B cell (primary cell): ENCODE data around the gene CHSY3. TPM values are rescaled to one million over a fixed set of nuclear protein-coding genes. Genes with fewer than 3 reads are reported as not detected.

Experiments
- ATAC-seq: fragments of 200-7000 bp; cut with Tn5 transposase; one replicate; pipeline ENCODE4 v1.10.0; 2021; ENCODE audit warnings: low read depth, mild to moderate bottlenecking, moderate number of reproducible peaks, moderate library complexity
- CTCF ChIA-PET: fragments of 350-600 bp; sonication (Branson Sonifier 250); formaldehyde crosslinking; loops from one replicate; lab custom pipeline; 2021; ENCODE audit warnings: antibody characterized with exemption, inconsistent platforms; lab: Charles Lee
- POLR2A ChIA-PET: fragments of 350-600 bp; sonication (Branson Sonifier 250); formaldehyde crosslinking; loops from one replicate; lab custom pipeline; 2021; ENCODE audit warnings: antibody characterized with exemption; lab: Charles Lee
- DNase-seq: peaks from one replicate; pipeline ENCODE4 v3.0.0; 2013
- H2AFZ ChIP-seq: 2 replicates; pipeline ENCODE4 v1.6.1; 2012; ENCODE audit warnings: mild to moderate bottlenecking, low read depth, low read length; ENCODE audit not compliant: insufficient read depth, poor library complexity, severe bottlenecking
- H3K27ac ChIP-seq, 2 donors: 1 replicate in 1 of 2; 2 replicates in 1 of 2; pipeline ENCODE4 v1.5.1; 2012 to 2013; ENCODE audit warnings: low read length in 2 of 2, mild to moderate bottlenecking in 2 of 2, moderate library complexity in 1 of 2
- H3K27me3 ChIP-seq, 4 experiments: fragments of 200-600 bp in 1 of 4; sonication (generic) in 1 of 4; replicated peaks in 1 of 4; 1 replicate in 2 of 4; 2 replicates in 2 of 4; pipeline versions ENCODE4 v1.6.1 to v1.7.0; 2013 to 2016; ENCODE audit warnings: low read length in 3 of 4, mild to moderate bottlenecking in 2 of 4, mixed read lengths in 1 of 4, moderate library complexity in 1 of 4; ENCODE audit not compliant: insufficient read depth in 4 of 4, control insufficient read depth in 3 of 4; ENCODE audit errors: control extremely low read depth in 1 of 4
- H3K36me3 ChIP-seq, 2 experiments: replicated peaks in 1 of 2; 1 replicate in 1 of 2; 2 replicates in 1 of 2; pipeline versions ENCODE4 v1.6.1 to v1.7.1; 2013; ENCODE audit warnings: low read length in 1 of 2; ENCODE audit not compliant: insufficient read depth in 2 of 2, control insufficient read depth in 1 of 2; ENCODE audit errors: control extremely low read depth in 1 of 2, extremely low read depth in 1 of 2
- H3K4me1 ChIP-seq, 2 donors: fragments of 200-600 bp in 1 of 2; sonication (generic) in 1 of 2; 1 replicate in 1 of 2; 2 replicates in 1 of 2; pipeline versions ENCODE4 v1.5.1 to v1.6.1; 2013 to 2017; ENCODE audit warnings: low read length in 2 of 2; ENCODE audit not compliant: control insufficient read depth in 2 of 2, insufficient read depth in 2 of 2
- H3K4me2 ChIP-seq: replicated peaks from 2 replicates; pipeline ENCODE3; 2012; ENCODE audit warnings: mild to moderate bottlenecking, low read depth, low read length; ENCODE audit not compliant: poor library complexity, severe bottlenecking
- H3K4me3 ChIP-seq, 5 experiments: fragments of 200-600 bp in 1 of 5; sonication (generic) in 1 of 5; 1 replicate in 3 of 5; 2 replicates in 2 of 5; pipeline versions ENCODE4 v1.5.1 to v1.7.0; 2011 to 2016; ENCODE audit warnings: low read length in 4 of 5, mild to moderate bottlenecking in 4 of 5, low read depth in 2 of 5, control low read depth in 1 of 5, moderate library complexity in 1 of 5; ENCODE audit not compliant: insufficient read depth in 1 of 5; ENCODE audit errors: control extremely low read depth in 1 of 5, extremely low read depth in 1 of 5
- H3K79me2 ChIP-seq: fragments of 200-600 bp; sonication (generic); one replicate; pipeline ENCODE4 v1.6.0; 2016; ENCODE audit warnings: low read length; ENCODE audit not compliant: control insufficient read depth, insufficient read depth
- H3K9ac ChIP-seq: fragments of 200-600 bp; sonication (generic); 2 replicates; pipeline ENCODE4 v1.6.1; 2017; ENCODE audit warnings: mild to moderate bottlenecking, low read length, moderate library complexity
- H3K9me3 ChIP-seq, 3 donors: one replicate each; pipeline versions ENCODE4 v1.6.1 to v1.7.1; 2013; ENCODE audit warnings: low read length in 2 of 3; ENCODE audit not compliant: control insufficient read depth in 2 of 3, insufficient read depth in 1 of 3; ENCODE audit errors: control extremely low read depth in 1 of 3
- H4K20me1 ChIP-seq: 2 replicates; pipeline ENCODE4 v1.6.0; 2012; ENCODE audit warnings: mild to moderate bottlenecking, low read length; ENCODE audit not compliant: insufficient read depth, control insufficient read depth, poor library complexity, severe bottlenecking
- H3K27ac Mint-ChIP-seq: one replicate; pipeline ENCODE4 v1.8.0; 2021; ENCODE audit warnings: mixed read lengths
- H3K27me3 Mint-ChIP-seq: one replicate; pipeline ENCODE4 v1.8.0; 2021; ENCODE audit warnings: mixed read lengths
- H3K4me1 Mint-ChIP-seq: one replicate; pipeline ENCODE4 v1.8.0; 2021; ENCODE audit warnings: mixed read lengths
- H3K4me3 Mint-ChIP-seq: one replicate; pipeline ENCODE4 v1.8.0; 2021; ENCODE audit warnings: mixed read lengths
- H3K9me3 Mint-ChIP-seq: one replicate; pipeline ENCODE4 v1.8.0; 2022; ENCODE audit warnings: mixed read lengths; ENCODE audit not compliant: insufficient read depth
- EZH2 ChIP-seq: IDR thresholded peaks from 2 replicates; pipeline ENCODE4 v1.6.1; 2012; ENCODE audit warnings: borderline replicate concordance, low read depth, mild to moderate bottlenecking, moderate library complexity, low read length; ENCODE audit not compliant: insufficient read depth, poor library complexity, severe bottlenecking
- WGBS: methylation state at CpG from one replicate; pipeline ENCODE4 v1.1.5; 2013; ENCODE audit warnings: missing lambda C conversion rate; ENCODE audit not compliant: insufficient coverage; 5-methylcytosine and 5-hydroxymethylcytosine counted together
- intact Hi-C: fragments of 100-400 bp; cut with micrococcal nuclease; formaldehyde crosslinking; loops from one replicate; pipeline ENCODE4 v1.10.0; 2022
- polyA plus RNA-seq: library from polyadenylated mRNA; depleted of rRNA; stranded (reverse); fragments of >200 nt; gene quantifications from 2 replicates; pipeline ENCODE4 v1.2.3, GENCODE V29; 2012
- total RNA-seq, 2 donors: library from RNA; stranded (reverse); fragments of 120-200 nt in 1 of 2; gene quantifications; 1 replicate in 1 of 2; 2 replicates in 1 of 2; pipeline versions ENCODE4 v1.2.3 to v1.2.4, GENCODE V29; 2013 to 2022
- TF ChIP-seq, protein P1 (sequence below): fragments of 200-600 bp; IDR thresholded peaks from one replicate; pipeline ENCODE4 v1.8.0; 2022; ENCODE audit warnings: antibody characterized with exemption, mild to moderate bottlenecking

The CHSY3 gene
- total and polyA plus RNA-seq, 2 donors (not counting 1 experiment from before 2014, with no cell fraction given), result not detected

DNA sequence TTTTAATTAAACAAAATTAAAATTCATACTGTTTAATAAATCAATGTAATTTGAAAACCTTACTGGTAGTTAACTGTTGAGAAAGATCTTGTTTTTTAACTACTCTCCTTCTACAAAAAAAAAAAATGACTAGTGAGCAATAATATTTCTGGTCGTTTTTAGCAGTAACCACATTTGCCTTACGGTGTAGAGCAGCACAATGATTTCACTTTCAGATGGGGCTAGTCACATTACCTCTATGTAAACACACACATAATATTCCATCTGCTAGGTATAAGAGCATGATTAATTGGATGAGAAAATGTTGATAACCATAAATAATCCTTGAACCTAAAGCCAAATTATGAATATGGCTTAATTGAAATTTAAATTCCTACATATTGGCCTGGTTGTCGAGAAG lies 198.1 kb downstream of the CHSY3 start:
- Histone ChIP-seq H3K9me3 (no peaks in the 10 kb centered on the region), H2AFZ (no peak overlapping the region), H3K4me3 (no peak overlapping the region), H3K27me3 (no peaks in the 10 kb centered on the region), H3K36me3 (no peaks in the 10 kb centered on the region), H3K4me1 (no peaks in the 10 kb centered on the region), H3K27ac (no peak overlapping the region), H3K9ac (no peak overlapping the region), H3K4me2 (no peak overlapping the region), H4K20me1 (no peaks in the 10 kb centered on the region), H3K79me2 (no peaks in the 10 kb centered on the region)
- WGBS, result no CpG with 5 or more reads among the region's 3 CpGs
- Mint-ChIP-seq H3K27me3 (no peaks in the 10 kb centered on the region), H3K9me3 (no peaks in the 10 kb centered on the region), H3K27ac (no peak overlapping the region), H3K4me1 (no peaks in the 10 kb centered on the region), H3K4me3 (no peak overlapping the region)
- no peak for ATAC-seq
- ChIA-PET POLR2A (no interaction called here), CTCF (no interaction called here)
- intact Hi-C loops, result no loop called here
- TF ChIP-seq EZH2, result no peak
- TF ChIP-seq, protein P1, sequence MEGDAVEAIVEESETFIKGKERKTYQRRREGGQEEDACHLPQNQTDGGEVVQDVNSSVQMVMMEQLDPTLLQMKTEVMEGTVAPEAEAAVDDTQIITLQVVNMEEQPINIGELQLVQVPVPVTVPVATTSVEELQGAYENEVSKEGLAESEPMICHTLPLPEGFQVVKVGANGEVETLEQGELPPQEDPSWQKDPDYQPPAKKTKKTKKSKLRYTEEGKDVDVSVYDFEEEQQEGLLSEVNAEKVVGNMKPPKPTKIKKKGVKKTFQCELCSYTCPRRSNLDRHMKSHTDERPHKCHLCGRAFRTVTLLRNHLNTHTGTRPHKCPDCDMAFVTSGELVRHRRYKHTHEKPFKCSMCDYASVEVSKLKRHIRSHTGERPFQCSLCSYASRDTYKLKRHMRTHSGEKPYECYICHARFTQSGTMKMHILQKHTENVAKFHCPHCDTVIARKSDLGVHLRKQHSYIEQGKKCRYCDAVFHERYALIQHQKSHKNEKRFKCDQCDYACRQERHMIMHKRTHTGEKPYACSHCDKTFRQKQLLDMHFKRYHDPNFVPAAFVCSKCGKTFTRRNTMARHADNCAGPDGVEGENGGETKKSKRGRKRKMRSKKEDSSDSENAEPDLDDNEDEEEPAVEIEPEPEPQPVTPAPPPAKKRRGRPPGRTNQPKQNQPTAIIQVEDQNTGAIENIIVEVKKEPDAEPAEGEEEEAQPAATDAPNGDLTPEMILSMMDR, result no peak
- DNase-seq, result no peak

DNA sequence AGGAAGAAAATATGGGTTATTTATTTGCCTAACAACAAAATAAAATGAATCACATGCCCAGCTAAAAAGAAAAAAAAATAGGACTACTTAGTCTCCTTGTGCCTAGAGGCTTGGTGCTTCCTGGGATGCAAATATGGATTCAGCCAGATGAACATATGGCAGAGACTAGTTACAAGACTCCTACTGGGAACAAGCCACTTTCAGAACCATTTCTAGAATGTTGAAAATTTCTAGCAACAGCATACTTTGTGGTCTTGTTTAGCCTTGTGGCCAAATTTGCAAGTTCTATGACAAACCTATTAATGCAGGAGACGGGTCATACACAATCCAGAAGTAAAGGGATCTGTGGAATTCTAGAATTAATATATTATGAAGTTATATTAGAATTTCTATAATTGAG lies 198.7 kb downstream of the CHSY3 start:
- intact Hi-C loops, result no loop called here
- no peak overlapping the region for H3K27ac Mint-ChIP-seq
- DNase-seq (no peak), ATAC-seq (no peak)
- H3K9me3 ChIP-seq, result no peaks in the 10 kb centered on the region
- no peaks in the 10 kb centered on the region for H3K4me1 ChIP-seq
- H3K27me3 Mint-ChIP-seq, result no peaks in the 10 kb centered on the region
- H3K4me2 ChIP-seq, result no peak overlapping the region
- no peaks in the 10 kb centered on the region for H3K4me1 Mint-ChIP-seq
- CTCF ChIA-PET, result no interaction called here
- H2AFZ ChIP-seq, result no peak overlapping the region
- no CpG with 5 or more reads among the region's 1 CpG for WGBS
- POLR2A ChIA-PET, result no interaction called here
- TF ChIP-seq EZH2, result no peak
- TF ChIP-seq, protein P1, result no peak
- no peaks in the 10 kb centered on the region for H4K20me1 ChIP-seq
- H3K4me3 ChIP-seq, result no peak overlapping the region
- no peaks in the 10 kb centered on the region for H3K9me3 Mint-ChIP-seq
- no peak overlapping the region for H3K27ac ChIP-seq
- no peaks in the 10 kb centered on the region for H3K27me3 ChIP-seq
- no peaks in the 10 kb centered on the region for H3K36me3 ChIP-seq
- no peak overlapping the region for H3K4me3 Mint-ChIP-seq
- no peak overlapping the region for H3K9ac ChIP-seq
- H3K79me2 ChIP-seq, result no peaks in the 10 kb centered on the region
